ENCODE results near the gene SIRPB2.

Gene SIRPB2

GRCh38 chr20:1441133-1441532, 50.1 kb downstream of the SIRPB2 start:
- DNase-seq (ENCODE audit: low read depth in 2 of 2) = no peak

DNA sequence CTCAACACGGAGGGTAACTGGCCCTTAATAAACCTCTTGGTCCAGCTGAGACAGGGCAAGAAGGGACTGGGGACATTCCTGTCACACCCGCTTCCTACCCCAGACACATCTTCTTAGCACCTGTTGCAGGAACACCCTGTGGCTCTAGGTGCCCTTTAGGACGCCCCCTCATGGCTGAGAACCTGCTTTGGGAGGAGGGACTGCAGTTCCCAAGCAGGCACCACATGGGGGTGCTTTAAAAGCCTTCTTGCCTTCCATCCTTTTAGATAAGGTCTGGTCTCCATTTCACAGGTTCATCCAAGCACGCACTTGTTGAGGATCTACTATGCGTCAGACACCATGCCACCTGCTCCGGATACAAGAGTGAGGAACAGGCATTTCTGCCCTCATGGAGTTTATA, 51.2 kb downstream of the SIRPB2 start:
- DNase-seq (ENCODE audit: low read depth in 2 of 2) = no peak

DNA sequence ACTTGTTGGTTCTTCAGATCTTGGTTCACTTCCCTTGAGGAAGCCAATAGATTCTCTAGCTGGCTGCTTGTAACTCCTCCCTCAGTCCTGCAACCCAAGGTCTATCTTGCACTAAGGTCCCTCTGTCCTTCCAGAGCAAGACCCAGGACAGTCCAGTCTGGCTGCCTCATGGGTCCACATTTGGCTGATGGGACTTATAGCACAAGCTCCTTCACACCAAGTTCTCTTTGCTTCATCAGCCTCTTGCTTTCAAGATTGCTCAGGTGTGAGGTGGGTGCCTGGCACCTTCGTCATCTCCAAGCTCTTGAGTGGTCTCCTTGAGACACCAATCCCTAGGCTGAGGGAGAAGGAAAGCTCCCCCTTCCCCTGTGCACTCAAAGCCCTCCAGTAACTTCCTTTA, 52.9 kb downstream of the SIRPB2 start:
- no peak for DNase-seq (ENCODE audit: low read depth in 2 of 2)

- peak in 1 of 2 experiments; percentile 36 for DNase-seq (ENCODE audit: low read depth in 2 of 2)
Measured at GRCh38 chr20:1437235-1437904, 53.9 kb downstream of the SIRPB2 start.

- DNase-seq (ENCODE audit: low read depth in 2 of 2) = no peak
Measured at GRCh38 chr20:1436263-1436662, 55.0 kb downstream of the SIRPB2 start.

DNA sequence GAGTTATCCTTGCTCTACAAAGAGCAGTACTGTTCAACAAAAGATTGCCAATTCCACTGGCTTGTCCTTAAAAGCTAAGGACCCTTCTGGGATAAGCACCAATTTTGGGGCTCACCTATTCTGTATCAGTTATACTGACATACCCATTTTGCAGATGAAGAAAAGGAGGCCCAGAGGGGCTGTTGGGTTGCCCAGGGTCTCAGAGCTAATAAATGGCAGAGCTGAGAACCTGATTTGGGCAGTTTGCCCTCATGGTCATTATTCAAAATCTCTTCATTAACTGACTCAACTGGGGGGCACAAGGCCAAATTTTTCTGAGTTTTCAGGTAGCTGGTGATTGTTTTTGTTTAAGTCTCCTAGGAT, 55.9 kb downstream of the SIRPB2 start:
- DNase-seq (ENCODE audit: low read depth in 2 of 2) = no peak

DNA sequence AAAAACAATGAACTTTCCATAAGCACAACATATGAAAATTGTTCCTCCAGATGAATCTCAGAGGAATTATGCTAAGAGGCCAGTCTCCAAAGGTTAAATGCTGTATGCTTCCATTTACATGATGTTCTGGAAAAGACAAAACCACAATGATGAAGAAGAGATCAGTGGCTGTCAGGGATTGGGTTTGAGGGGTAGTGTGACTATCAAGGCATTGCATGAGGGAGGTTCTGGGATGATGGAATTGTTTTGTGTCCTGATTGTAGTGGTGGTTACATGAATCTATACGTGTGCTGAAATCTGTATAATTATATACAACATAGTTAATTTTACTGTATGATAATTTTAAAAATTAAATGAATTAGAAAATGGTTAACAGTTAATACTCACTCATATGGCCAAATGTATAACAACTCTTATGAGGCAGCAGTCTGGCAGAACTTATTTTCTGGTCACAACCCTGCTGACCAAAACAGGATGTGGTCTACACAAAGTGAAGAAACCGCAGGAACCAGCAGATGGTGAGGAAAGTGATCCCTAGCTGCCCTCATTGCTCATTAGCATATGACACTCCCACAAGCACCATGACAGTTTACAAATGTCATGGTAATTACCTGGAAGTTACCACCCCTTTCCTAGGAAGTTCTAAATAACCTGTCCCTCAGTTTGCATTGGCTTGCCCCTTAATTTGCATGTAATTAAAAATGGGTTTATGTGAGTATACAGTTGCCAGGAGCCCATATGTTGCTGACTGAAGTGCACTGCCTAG, 56.5 kb downstream of the SIRPB2 start:
- no peak for DNase-seq (ENCODE audit: low read depth in 2 of 2)

- no peak for DNase-seq (ENCODE audit: low read depth in 2 of 2)
Measured at GRCh38 chr20:1431158-1431557, 60.1 kb downstream of the SIRPB2 start.

DNA sequence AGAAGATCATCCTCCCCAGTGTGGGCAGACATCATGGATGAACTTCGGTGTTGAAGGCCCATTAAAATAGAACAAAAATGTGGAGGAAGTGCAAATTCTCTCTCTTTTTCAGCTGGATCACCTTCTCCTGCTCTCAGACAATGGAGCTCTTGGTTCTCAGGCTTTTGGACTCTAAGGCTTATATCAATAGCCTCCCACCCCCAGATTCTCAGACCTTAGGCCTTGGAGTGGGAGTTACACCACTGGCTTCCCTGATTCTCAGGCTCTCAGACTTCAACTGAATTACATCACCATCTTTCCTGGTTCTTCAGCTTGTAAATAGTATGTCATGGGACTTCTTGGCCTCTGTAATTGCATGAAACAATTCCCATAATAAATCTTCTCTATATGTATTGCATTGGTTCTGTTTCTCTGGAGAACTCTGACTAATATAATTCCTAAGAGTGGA, 61.2 kb downstream of the SIRPB2 start:
- no peak for DNase-seq (ENCODE audit: low read depth in 2 of 2)

GRCh38 chr20:1429143-1429728, 62.0 kb downstream of the SIRPB2 start:
- no peak for DNase-seq (ENCODE audit: low read depth in 2 of 2)

DNA sequence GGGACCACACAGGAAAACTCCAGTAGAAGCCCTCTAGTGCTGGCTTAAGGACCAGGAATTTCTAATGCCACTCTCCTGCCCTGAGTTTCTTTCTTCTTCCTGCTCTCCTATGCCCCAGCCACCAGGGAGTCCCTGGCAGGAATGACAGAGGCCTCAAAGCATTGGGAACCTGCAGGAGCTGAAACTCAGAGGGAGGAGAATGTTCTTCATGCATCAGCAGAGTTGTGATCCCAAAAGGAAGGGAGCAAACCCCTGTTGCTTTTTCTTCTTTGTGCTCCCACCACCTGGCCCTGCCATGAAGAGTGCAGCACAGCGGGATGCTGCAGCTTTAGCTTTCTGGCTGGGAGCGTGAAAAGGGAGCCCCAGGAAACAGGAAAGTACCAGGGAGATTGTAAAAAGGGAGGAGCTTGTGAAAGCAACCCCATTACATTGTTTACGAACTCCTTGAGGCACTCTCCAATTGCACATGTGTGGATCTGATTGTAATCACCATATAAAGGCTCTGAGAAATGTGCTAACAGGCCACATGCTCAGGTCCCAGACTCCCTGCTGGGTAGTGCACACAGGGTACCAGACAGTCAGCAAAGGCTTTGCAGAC, 63.7 kb downstream of the SIRPB2 start:
- DNase-seq (ENCODE audit: low read depth in 2 of 2) = no peak

DNA sequence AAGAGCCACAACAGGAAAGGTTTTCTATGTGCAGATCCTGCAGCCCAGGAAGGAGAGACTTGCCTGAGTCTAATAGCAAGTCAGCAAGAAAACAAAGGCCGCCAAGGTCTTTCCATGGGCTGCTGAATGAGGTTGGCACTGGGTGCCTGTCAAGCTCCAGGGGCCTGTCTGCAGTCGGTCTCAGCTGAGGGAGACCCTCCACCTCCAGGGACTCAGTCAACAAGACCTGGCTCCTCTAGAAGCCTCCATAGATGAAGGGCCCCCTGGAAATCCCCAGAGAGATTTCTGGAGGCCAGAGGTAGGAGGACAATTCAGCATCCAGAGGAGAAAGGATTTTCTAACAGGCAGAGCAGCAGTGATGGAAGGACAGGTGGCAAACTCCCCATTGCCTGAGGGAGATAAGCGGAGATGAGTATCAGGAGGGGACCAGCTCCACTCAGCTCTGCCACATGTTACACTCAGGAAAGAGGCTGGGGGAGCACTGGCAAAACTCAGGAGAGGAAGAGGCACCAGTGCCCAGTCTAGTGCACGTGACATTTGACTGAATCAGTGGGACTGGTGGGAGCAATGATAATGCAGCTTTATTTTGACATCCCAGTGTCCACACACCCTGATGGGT, 64.9 kb downstream of the SIRPB2 start:
- no peak for DNase-seq (ENCODE audit: low read depth in 2 of 2)
